ENCODE data around the gene NRP1.

NRP1 gene

GRCh38 chr10:33256458-33256857, 78.0 kb downstream of the NRP1 start:
- H3K27ac ChIP-seq: no peak overlapping the region
- H3K4me3 ChIP-seq: no peak overlapping the region
- DNase-seq (ENCODE audit: low spot score): no peak
- no peak for TF ChIP-seq CTCF (IDR thresholded peaks at IDR 0.05)

- no peak overlapping the region for H3K4me3 ChIP-seq
- no peak for TF ChIP-seq CTCF (IDR thresholded peaks at IDR 0.05)
- H3K27ac ChIP-seq: no peak overlapping the region
- DNase-seq (ENCODE audit: low spot score): no peak
Measured at GRCh38 chr10:33254556-33255160, 79.8 kb downstream of the NRP1 start.

GRCh38 chr10:33253411-33253810, 81.1 kb downstream of the NRP1 start:
- Histone ChIP-seq H3K4me3 (no peak overlapping the region), H3K27ac (peak overlapping the region in 1 of 2 donors; percentile 58)
- no peak for DNase-seq (ENCODE audit: low spot score)
- no peak for TF ChIP-seq CTCF (IDR thresholded peaks at IDR 0.05)

- TF ChIP-seq CTCF (IDR thresholded peaks at IDR 0.05): no peak
- Histone ChIP-seq H3K27ac (peak overlapping the region in 1 of 2 donors; percentile 58), H3K4me3 (no peak overlapping the region)
- no peak for DNase-seq (ENCODE audit: low spot score)
Measured at GRCh38 chr10:33252794-33253203, 81.7 kb downstream of the NRP1 start.

- Histone ChIP-seq H3K27ac (no peak overlapping the region), H3K4me3 (no peak overlapping the region)
- TF ChIP-seq CTCF (IDR thresholded peaks at IDR 0.05): no peak
- no peak for DNase-seq (ENCODE audit: low spot score)
Measured at GRCh38 chr10:33252324-33252723, 82.1 kb downstream of the NRP1 start.

GRCh38 chr10:33249659-33250345, 84.7 kb downstream of the NRP1 start:
- Histone ChIP-seq H3K4me3 (no peak overlapping the region), H3K27ac (peak overlapping the region in 1 of 2 donors; percentile 42)
- no peak for TF ChIP-seq CTCF (IDR thresholded peaks at IDR 0.05)
- no peak for DNase-seq (ENCODE audit: low spot score)

GRCh38 chr10:33249137-33249536, 85.3 kb downstream of the NRP1 start:
- no peak for DNase-seq (ENCODE audit: low spot score)
- no peak overlapping the region for H3K4me3 ChIP-seq
- no peak for TF ChIP-seq CTCF (IDR thresholded peaks at IDR 0.05)
- H3K27ac ChIP-seq: no peak overlapping the region
